Sigmoid colon (tissue), 3 donors: ENCODE results near the gene MED31.

ENCODE experiments used
- POLR2A ChIP-seq, 2 donors: fragments of 450-650 bp; IDR thresholded peaks; one replicate each; pipeline ENCODE4 v1.6.1; 2016; ENCODE audit warnings: antibody characterized with exemption in 2 of 2, mild to moderate bottlenecking in 2 of 2, moderate library complexity in 2 of 2
- TF ChIP-seq, protein P1 (sequence below), 4 experiments: fragments of 450-650 bp in 3 of 4; fragments of 200-600 bp in 1 of 4; IDR thresholded peaks; one replicate each; pipeline ENCODE4 v1.5.1; 2016 to 2019; ENCODE audit warnings: antibody characterized with exemption in 4 of 4, mild to moderate bottlenecking in 3 of 4, moderate library complexity in 2 of 4

DNA sequence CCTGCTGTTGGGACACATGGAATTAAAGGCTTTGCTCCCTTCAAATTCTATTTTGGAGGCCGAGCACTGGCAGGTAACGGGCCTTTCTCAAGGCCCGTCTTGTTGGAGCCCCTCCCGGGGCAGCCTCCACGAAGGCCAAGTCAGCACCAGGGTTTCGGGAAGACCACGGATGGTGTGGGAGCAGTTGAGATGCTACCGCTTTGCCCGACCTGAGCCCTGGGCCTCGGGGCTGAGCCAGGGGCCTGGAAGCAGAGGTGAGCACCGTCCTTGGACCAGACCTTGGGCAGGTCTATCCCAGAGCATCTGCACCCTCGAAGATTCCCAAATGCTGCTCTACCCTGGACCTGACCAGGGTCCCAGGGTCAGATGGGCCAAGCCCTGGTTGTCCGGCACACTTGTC is 23.2 kb upstream of the MED31 start:
- TF ChIP-seq, protein P1, sequence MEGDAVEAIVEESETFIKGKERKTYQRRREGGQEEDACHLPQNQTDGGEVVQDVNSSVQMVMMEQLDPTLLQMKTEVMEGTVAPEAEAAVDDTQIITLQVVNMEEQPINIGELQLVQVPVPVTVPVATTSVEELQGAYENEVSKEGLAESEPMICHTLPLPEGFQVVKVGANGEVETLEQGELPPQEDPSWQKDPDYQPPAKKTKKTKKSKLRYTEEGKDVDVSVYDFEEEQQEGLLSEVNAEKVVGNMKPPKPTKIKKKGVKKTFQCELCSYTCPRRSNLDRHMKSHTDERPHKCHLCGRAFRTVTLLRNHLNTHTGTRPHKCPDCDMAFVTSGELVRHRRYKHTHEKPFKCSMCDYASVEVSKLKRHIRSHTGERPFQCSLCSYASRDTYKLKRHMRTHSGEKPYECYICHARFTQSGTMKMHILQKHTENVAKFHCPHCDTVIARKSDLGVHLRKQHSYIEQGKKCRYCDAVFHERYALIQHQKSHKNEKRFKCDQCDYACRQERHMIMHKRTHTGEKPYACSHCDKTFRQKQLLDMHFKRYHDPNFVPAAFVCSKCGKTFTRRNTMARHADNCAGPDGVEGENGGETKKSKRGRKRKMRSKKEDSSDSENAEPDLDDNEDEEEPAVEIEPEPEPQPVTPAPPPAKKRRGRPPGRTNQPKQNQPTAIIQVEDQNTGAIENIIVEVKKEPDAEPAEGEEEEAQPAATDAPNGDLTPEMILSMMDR (IDR thresholded peaks at IDR 0.05): no peak
- no peak for TF ChIP-seq POLR2A (IDR thresholded peaks at IDR 0.05)
